ENCODE results near the gene TRIM33.
"Not testable (repeated sequence)": the region's sequence is repeated elsewhere in the genome, so short reads cannot be mapped to it uniquely, and the experiment has no call there.

TRIM33 gene

GRCh38 chr1:114390960-114391359 is 120.0 kb downstream of the TRIM33 start:
- no peaks in the 10 kb centered on the region for H3K36me3 ChIP-seq (ENCODE audit: control insufficient read depth, insufficient read depth, low read length)
- TF ChIP-seq CTCF (IDR thresholded peaks at IDR 0.05) = no peak
- H2AFZ ChIP-seq = no peak overlapping the region
- H3K4me1 ChIP-seq = no peaks in the 10 kb centered on the region
- no peak overlapping the region for H3K4me2 ChIP-seq (ENCODE audit: low read length)
- H3K79me2 ChIP-seq = no peaks in the 10 kb centered on the region
- no peak overlapping the region for H3K9ac ChIP-seq
- H3K9me3 ChIP-seq (ENCODE audit: control insufficient read depth, low read length) = no peaks in the 10 kb centered on the region
- no peaks in the 10 kb centered on the region for H3K27me3 ChIP-seq (ENCODE audit: control insufficient read depth, insufficient read depth, low read length)
- no peak overlapping the region for H3K4me3 ChIP-seq (ENCODE audit: low read depth, low read length)
- H3K27ac ChIP-seq = no peak overlapping the region

GRCh38 chr1:114390361-114390760 is 120.6 kb downstream of the TRIM33 start:
- Histone ChIP-seq H3K4me1 (no peaks in the 10 kb centered on the region), H3K79me2 (no peaks in the 10 kb centered on the region), H3K4me2 (ENCODE audit: low read length) (no peak overlapping the region), H3K27me3 (ENCODE audit: control insufficient read depth, insufficient read depth, low read length) (no peaks in the 10 kb centered on the region), H2AFZ (no peak overlapping the region), H3K9ac (no peak overlapping the region), H3K36me3 (ENCODE audit: control insufficient read depth, insufficient read depth, low read length) (no peaks in the 10 kb centered on the region), H3K27ac (no peak overlapping the region), H3K4me3 (ENCODE audit: low read depth, low read length) (no peak overlapping the region), H3K9me3 (ENCODE audit: control insufficient read depth, low read length) (no peaks in the 10 kb centered on the region)
- no peak for TF ChIP-seq CTCF (IDR thresholded peaks at IDR 0.05)

GRCh38 chr1:114388432-114389003 is 122.5 kb downstream of the TRIM33 start:
- Histone ChIP-seq H2AFZ (no peak overlapping the region), H3K36me3 (ENCODE audit: control insufficient read depth, insufficient read depth, low read length) (no peaks in the 10 kb centered on the region), H3K4me3 (ENCODE audit: low read depth, low read length) (no peak overlapping the region), H3K9me3 (ENCODE audit: control insufficient read depth, low read length) (peaks cover 3% of the 10 kb centered on the region), H3K79me2 (no peaks in the 10 kb centered on the region), H3K4me1 (no peaks in the 10 kb centered on the region), H3K27ac (no peak overlapping the region), H3K27me3 (ENCODE audit: control insufficient read depth, insufficient read depth, low read length) (no peaks in the 10 kb centered on the region), H3K9ac (no peak overlapping the region), H3K4me2 (ENCODE audit: low read length) (no peak overlapping the region)
- no peak for TF ChIP-seq CTCF (IDR thresholded peaks at IDR 0.05)

- not testable (repeated sequence) for H3K4me3 ChIP-seq (ENCODE audit: low read depth, low read length); H3K9ac ChIP-seq; H3K4me1 ChIP-seq; H3K9me3 ChIP-seq (ENCODE audit: control insufficient read depth, low read length); H2AFZ ChIP-seq; H3K27me3 ChIP-seq (ENCODE audit: control insufficient read depth, insufficient read depth, low read length); H3K36me3 ChIP-seq (ENCODE audit: control insufficient read depth, insufficient read depth, low read length); H3K27ac ChIP-seq; H3K4me2 ChIP-seq (ENCODE audit: low read length); H3K79me2 ChIP-seq
These were observed 123.4 kb downstream of the TRIM33 start for GRCh38 chr1:114387585-114387984.

GRCh38 chr1:114387010-114387360 is 124.0 kb downstream of the TRIM33 start:
- Histone ChIP-seq H3K79me2 (no peaks in the 10 kb centered on the region), H3K27me3 (ENCODE audit: control insufficient read depth, insufficient read depth, low read length) (no peaks in the 10 kb centered on the region), H3K9me3 (ENCODE audit: control insufficient read depth, low read length) (peaks cover 3% of the 10 kb centered on the region), H3K4me1 (no peaks in the 10 kb centered on the region), H3K4me2 (ENCODE audit: low read length) (no peak overlapping the region), H3K9ac (no peak overlapping the region), H3K27ac (no peak overlapping the region), H2AFZ (no peak overlapping the region), H3K36me3 (ENCODE audit: control insufficient read depth, insufficient read depth, low read length) (no peaks in the 10 kb centered on the region), H3K4me3 (ENCODE audit: low read depth, low read length) (no peak overlapping the region)
- TF ChIP-seq CTCF (IDR thresholded peaks at IDR 0.05) = no peak

Measured in parathyroid adenoma (tissue), 2 donors.